UCSD-AML1 (cell line): Measurements from ENCODE around the gene NABP2.
A peak's percentile ranks its signal among the peaks of the same experiment; 100 is the strongest.
"Not testable (repeated sequence)": the region's sequence is repeated elsewhere in the genome, so short reads cannot be mapped to it uniquely, and the experiment has no call there.

Experiments used
- DNase-seq: peaks from one replicate; lab custom pipeline; 2025; ENCODE audit not compliant: unreplicated experiment; lab: John Stamatoyannopoulos, UW

The NABP2 gene

DNA sequence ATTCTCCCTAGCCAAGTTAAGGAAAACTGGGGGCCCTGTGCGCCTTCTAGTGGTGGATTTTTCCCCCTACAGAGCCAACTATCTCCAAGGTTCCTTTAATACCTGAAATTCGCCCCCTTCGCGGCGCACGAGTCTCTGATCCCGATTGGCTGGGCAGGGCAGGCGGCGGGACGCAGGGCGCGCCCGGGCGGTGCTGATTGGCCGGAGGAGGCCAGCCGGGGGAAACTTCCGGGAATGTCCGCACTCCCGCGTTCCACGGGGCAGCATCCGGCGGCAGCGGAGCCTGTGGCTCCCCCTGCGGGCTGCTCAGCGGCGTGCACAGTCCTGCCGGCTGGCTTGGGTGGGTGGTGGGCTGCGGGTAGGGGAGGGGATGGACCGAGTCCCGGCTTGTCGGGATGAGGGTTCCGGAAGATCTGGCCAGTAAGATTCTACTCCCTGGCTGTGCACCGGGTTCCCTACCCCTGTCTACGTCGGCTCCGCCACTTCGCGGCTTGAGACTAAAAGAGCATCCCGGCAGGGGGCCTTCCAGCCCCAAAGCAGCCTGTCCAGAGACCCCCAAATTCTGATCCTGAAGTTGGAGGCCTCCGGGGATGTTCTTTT is at the start of gene NABP2:
Gene NABP2 (plus strand): TSS at position 241 of the 600 bp plus-strand sequence. CDS start 515 bp downstream, outside the sequence.
- peak; percentile 97 for DNase-seq

DNA sequence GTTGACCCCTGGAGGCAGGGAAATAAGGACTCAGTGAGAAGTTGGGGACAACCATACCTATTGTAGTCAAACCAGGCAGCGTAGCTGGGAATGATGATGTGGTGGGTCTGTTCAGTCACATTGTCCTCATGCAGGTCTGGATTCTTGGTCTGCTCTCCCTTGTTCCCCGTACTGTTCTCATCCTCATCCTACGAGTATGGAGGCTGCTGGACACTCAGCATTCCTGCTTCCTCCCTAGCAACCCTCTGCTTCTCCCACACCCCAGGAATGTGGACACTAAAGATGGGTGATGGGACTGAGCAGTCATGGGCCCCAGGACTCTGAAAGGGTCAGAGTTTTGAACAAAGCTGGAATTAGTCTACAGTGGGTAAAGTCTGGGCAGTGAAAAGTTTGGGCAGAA is 45.8 kb upstream of the NABP2 start:
- no peak for DNase-seq

DNA sequence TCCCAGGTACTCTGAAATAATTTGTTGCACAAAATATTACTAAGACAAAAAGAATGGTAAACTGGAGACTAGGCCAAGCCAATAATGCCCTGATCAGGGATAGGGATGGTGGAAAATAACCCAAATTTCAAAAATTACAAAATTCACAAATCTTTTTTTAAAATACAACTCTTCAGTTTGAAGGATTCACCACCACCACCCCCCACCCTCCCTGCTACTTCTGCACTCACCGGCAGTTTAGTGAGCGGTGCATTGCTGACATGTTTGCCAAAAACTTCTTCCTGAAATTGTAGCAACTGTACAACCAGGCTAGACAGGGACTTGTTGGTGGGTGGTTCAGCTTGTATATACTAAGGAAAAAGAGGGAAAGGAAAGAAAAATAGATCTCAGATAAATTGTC is 37.2 kb upstream of the NABP2 start:
- DNase-seq, result no peak

DNA sequence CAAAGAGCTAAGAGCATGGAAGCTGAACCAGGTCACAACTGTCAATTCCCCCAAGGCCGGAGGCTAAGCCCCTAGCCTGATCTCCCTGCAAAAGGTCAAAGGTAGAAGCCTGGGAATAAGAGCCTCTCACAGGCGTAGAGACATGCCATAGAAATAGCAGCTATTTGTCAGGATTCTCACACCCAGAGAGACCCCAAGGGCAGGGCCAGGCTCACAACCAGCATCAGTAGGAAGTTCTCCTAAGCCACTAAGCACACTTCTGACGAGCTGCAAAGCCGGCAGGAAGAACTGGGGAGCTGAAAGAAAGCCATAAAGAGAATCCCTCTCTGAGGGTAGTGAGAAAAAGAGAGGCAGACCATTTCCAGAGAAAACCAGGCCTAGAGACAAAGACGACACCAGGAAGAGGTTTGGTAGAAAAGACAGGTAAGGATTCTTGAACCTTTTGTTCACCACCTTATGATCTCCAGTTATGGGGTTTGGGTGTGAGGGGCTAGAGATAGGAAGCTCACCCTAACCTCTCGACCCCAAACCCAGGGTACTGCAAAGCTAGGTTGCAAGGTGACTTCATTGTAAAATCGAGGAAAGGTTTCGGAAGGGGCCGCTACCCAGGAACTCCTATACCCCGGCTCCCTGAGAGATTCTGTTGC is 35.9 kb upstream of the NABP2 start:
- peak; percentile 22 for DNase-seq

DNA sequence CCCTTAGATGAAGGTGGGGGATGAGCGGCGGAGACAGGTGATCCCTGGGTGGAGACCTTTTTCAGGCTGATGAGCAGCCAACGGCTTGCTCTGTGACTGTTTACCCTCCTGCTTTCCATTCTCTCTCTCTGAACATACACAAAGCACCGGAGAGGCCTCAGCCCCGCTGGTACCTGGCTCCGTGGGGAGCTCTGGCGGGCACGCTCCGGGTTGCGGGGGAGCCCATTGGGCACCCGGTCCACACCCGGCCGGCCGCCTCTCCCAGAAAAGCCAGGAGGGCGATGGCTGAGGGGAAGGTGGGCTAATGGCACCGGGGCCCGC is 35.4 kb upstream of the NABP2 start:
- peak; percentile 34 for DNase-seq

DNA sequence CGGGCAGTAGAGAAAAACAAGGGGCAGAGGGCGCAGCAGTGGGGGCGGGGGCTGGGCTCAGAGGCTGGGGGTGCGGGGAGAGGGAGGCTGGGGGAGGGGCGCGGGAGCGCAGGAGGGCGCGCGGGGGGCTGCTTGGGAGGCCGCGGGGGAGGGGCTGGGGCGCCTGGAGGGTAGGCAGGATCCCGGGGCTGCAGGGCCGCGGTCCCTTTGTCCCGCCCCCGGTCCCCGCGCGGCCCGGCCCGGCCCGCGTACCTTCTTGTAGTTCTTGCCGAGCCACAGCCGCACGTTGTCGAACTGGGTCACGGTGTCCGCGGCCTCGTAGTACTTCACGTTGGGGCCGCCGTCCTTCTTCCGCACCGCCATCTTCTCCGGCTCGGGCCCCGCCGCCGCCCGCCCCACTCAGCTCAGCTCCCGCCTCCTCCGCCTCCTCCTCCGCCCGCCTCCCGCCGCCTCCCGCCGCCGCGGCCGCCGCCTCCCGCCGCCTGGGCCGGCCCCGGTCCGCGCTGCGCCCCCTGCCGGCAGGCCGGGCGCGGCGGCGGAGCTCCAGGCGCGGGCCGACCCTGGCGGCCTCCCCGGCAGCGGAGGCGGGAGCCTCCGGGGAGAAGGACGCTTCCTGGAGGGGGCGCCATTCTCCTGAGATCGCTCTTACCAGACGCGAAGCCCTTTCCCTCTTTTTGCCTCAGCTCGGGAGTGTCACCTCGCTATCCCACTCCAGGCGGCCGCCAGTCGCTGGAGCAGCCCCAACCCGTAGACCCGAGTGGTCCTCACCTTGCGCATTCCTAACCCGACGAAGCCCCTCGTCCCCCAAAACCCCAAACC is 34.8 kb upstream of the NABP2 start, which contains the start of gene SMARCC2:
Gene SMARCC2 (minus strand): TSS at position 385 of the 819 bp plus-strand sequence. CDS start 22 bp downstream, at position 363.
- DNase-seq, result peak; percentile 91

DNA sequence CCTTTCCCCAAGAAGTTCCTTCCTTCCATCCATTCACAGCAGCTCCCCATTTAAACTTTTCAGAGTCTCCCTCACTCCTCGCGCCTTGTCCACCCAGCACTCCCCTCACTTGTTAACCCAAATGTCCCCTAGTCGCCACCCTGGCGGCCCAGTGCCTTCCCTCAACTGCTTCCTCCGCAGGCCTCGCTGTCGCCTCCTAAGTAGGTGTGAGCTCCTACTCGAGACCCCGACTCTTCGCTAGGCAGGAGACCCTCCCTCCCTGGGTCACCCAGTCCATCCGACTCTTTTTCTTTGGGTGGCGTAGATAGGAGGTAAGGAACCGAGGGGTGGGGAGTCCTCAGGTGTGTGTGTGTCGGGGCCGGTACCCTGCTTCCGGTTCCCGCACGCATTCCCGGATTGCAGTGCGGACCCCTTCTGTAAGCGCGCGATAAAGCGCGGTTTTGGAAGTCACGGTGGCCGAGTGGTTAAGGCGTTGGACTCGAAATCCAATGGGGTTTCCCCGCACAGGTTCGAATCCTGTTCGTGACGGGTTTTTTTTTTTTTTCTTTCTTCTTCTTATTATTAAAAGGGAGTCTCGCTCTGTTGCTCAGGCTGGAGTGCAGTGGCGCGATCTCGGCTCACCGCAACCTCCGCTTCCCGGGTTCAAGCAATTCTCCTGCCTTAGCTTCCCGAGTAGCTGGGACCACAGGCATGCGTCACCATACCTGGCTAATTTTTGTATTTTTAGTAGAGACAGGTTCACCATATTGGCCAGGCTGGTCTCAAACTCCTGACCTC is 34.0 kb upstream of the NABP2 start:
- peak; percentile 92 for DNase-seq

DNA sequence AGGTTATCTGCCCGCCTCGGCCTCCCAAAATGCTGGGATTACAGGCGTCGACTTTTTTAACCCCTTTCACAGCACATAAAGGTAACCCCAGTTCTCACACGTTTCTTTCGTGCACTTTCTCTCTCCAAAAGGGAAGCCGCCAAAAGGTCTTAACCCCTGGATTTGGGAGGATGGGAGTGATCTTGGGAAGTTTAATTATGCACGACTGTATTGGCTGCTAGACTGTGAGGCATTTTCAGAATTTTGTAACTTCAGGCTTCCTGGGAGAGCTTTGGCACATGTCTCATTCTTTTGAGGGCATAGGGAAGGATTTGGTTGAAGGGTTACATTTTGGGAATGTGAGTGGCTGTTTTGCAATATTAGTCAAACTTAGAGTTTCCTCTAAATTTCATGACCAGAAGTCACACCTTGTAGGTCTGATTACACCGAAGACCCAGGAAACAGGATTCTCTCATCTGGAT is 33.4 kb upstream of the NABP2 start:
- no peak for DNase-seq

DNA sequence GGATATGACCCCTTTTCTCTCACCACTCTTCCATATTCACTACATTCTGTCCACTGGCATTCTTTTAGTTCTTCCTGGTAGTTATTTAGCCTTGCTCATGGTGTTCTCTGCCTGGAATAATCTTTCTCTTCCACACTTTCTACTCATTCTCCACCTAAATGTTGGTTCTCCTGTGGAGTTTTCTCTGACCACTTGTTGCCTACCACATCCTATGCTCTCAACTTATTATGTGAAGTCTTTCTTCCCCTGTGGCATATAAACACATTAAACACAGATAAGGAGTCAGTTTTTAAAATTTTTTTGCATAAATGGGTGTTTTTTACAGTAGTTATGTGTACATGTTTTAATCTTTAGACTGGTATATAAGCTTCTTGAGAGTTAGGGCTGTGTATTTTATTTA is 31.6 kb upstream of the NABP2 start:
- no peak for DNase-seq

DNA sequence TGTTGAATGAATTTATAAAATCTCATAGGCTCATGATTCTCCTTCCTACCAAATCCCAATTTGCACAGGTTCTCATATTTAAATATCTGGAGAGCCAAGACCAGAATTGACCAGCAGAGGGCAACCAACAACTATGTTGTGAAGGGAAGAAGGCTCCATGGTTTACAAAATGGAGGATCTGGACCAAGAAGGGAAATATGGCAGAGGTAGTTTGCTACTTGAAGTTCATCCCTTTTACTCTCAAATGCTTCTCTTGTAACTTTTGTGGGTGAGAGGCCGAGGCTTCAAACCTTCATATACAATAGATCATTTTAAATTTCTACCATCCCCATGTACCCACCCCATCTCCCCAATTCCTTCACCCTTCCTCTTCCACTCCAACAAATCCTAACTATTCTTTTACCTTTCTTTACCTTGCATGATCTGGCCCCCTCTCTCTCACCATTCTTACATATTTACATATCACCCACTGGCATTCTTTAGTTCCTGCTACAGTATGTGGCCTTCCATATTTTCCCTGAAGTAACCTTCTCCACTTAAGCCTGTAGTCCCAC is 31.0 kb upstream of the NABP2 start:
- DNase-seq, result peak; percentile 16

DNA sequence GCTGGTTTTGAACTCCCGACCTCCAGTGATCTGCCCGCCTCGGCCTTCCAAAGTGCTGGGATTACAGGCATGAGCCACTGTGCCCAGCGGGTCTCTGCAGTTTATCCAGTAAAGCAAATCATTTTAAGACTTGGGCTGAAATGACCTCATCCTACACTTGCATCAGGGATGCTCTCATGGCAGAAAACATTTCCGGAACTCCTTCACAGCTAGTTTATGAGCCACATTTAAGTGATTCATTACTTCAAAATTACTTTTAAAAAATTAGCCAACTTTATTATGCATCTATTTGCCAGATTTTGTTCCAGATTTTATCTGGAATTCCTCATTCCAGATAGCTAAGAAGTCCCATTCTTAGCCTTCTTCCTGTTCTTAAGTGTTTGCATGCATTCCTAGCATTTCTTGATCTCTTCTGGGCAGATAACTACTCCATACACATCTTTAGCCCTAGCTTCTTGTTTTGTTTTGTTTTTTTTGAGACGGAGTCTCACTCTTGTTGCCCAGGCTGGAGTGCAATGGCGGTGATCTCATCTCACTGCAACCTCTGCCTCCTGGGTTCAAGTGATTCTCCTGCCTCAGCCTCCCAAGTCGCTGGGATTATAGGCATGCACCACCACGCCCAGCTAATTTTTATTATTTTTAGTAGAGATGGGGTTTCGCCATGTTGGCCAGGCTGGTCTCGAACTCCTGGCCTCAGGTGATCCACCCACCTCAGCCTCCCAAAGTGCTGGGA is 27.2 kb upstream of the NABP2 start:
- not testable (repeated sequence) for DNase-seq

DNA sequence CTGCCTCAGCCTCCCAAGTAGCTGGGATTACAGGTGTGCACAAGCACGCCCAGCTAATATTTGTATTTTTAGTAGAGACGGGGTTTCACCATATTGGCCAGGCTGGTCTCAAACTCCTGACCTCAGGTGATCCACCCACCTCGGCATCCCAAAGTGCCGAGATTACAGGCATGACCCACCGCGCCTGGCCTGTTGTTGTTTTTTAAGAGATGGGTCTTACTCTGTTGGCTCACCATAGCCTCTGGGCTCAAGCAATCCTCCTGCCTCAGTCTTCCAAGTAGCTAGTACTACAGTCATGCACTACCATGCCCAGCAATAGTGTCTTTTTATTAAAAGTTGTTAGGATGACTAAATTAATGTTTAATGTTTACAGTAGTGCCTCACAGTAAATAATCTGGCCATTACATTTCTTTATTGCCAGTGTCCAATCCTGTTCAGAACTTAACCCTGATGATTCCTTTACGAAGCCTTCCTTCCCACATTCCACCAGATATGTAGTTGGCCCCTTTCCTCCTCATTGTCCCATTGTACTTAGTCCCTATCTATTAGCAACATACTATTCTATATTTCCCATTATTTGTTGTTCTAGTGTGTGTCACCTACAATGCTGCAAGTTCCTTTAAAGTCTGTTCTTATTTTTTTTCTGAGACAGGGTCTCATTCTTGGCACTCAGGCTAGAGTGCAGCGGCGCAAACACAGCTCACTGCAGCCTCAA is 26.1 kb upstream of the NABP2 start:
- DNase-seq, result no peak

DNA sequence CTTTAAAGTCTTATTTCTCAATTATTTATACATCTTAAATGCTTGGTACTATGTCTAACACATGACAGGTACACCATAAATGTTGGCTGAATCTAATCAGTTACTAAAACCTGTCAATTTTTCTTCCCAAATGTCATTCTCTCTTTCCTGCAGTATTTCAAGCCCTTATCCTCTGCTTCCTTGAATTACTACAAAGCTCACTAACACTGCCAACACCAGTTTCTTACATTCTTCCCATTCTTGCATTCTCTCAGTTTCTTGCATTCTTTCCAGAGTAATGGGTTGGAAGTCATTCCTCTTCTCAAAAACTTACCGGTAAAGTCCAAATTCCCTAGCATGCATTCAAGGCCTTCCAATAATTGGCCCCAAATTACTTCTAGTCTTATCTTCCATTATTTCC is 25.3 kb upstream of the NABP2 start:
- DNase-seq, result no peak

DNA sequence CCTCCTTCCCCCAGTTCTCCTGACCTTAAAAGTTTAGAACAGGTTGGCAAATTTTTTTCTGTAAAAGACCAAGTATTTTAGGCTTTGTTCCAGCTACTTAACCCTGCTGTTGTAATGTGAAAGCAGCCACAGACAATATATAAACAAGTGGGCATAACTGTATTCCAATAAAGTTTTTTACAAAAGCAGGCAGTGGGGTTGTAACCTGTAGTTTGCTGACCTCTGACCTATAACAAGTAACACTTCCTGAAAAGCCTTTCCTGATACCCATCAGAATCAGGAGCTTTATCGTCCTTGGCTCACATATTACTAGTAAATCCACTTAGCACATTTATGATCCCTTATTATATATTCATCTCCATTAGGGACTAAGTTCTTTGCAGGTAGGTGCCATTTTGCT is 21.8 kb upstream of the NABP2 start:
- DNase-seq, result no peak

DNA sequence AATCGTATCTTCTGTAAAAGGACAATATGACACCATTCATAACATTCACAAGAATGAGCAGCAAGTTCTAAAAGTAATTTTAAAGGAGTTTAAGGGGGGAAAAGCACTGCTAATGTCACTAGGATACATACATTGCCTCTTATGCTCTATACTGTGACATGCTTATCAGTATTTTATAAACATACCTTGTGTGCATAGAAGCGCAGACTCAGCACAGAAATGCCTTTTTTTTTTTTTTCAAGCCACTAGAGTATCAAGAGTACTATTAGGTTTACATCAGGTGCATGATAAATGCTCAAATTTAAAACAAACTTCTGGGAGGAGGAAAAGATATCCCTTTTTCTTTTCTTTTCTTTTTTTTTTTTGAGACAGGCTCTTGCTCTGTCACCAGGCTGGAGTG is 21.3 kb upstream of the NABP2 start:
- no peak for DNase-seq

DNA sequence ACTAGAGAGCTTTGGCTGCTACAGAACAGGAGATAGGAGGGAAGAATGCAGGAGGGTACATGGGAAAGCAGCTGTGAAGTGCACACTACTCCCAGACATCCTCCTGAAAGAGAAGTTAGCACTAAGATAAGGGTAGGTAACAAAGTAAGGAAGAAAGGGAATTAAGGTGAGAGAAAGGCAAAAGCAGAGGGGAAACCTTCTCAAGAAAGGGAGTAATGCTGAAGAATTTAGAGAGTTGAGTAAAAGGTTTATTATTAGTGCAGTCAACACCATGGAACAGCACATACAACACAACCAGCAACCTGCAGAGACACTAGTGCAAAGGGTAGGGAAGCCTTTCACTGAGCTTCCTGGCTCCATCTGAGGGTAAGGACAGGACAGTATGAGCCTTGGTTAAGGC is 19.9 kb upstream of the NABP2 start:
- DNase-seq, result no peak

DNA sequence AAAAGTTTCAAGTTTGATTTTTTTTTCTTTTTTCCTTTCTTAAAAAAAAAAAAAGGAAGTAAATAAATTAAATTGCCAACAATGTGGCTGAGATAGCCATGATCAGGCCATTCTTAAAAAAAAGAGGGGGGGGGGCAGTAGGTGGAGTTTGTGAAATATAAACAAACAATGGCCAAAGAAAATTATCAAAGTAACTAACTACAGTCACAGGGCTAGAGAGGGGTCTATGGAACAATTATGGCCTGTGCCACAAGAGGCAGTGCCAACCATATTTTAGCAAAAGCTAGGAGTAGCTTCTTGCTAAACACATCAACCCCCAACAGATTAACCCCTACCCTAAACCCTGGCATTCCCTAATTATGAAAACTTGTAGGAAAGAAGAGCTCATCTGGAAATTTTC is 18.7 kb upstream of the NABP2 start:
- DNase-seq, result no peak

DNA sequence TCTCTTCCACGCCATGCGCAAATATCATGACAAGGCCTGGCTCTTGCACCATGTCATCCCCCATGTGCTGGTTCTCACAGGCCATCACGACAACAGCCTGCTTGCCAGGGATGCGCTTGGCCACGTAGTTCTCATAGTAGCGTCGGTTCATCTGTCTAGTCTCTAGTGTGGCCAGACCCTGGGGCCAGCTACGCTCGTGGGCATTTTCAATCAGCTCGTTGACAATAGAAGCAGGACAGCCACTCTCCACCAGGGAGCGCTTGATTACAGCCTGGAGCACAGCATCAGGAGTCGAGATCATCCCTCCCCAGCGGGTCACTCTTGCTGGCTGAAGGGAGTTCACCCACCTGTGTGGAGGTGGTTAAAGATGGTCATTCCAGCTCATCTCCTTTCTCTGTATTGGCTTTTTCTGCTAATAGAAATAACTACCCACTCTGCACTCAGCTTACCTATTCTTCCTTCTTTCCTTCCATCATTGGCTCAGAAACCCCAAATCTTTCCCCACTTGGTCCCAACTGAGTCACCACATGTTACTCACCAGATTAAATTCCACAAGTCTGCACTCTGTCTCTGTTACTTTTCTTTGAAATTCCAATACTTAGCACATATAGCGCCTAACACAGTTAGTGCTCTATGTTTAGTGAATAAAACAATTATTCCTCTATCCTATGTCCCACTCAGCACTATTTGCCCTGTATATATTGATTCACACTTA is 17.5 kb upstream of the NABP2 start:
- DNase-seq, result peak; percentile 42

DNA sequence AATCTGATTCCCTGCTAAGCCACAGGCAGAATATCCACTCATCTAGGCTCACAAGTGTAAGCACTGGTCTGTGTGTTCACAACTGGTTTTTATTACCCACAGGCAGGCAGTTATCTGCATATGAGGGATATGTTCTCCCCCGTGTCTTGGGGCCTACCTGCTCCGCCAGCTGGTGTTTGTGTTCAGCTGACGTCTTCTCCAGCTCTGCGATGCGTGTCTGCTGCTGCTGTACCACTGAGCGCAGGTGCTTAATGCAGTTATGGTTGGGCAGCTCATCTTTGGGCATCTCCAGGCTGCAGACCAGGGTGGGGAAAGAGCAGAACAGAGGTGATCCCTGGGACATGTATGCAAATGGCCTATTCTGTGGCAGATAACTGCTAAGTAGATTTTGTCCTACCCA is 16.1 kb upstream of the NABP2 start:
- DNase-seq, result no peak
